Large intestine (tissue), 3 donors: ENCODE data around the gene DIP2C. TPM values are rescaled to one million over a fixed set of nuclear protein-coding genes. Genes with fewer than 3 reads are reported as not detected.
"Not testable (repeated sequence)": the region's sequence is repeated elsewhere in the genome, so short reads cannot be mapped to it uniquely, and the experiment has no call there.

Source experiments
- DNase-seq, 2 donors: peaks; one replicate each; pipeline versions ENCODE4 v3.0.0 to v3.0.0-alpha.2; 2013
- H3K27ac ChIP-seq: one replicate; pipeline ENCODE4 v1.5.1; 2013; ENCODE audit warnings: low read length
- H3K27me3 ChIP-seq: 2 replicates; pipeline ENCODE4 v1.6.1; 2013; ENCODE audit warnings: low read length; ENCODE audit not compliant: control insufficient read depth, insufficient read depth
- H3K36me3 ChIP-seq: 2 replicates; pipeline ENCODE4 v1.6.1; 2013; ENCODE audit warnings: low read length; ENCODE audit not compliant: control insufficient read depth, insufficient read depth
- H3K4me1 ChIP-seq: one replicate; pipeline ENCODE4 v1.6.1; 2013; ENCODE audit warnings: low read length; ENCODE audit not compliant: control insufficient read depth, insufficient read depth
- H3K4me3 ChIP-seq: one replicate; pipeline ENCODE4 v1.5.1; 2013; ENCODE audit warnings: low read length
- H3K9me3 ChIP-seq: one replicate; pipeline ENCODE4 v1.6.1; 2013; ENCODE audit warnings: mild to moderate bottlenecking, low read depth, low read length, moderate library complexity; ENCODE audit not compliant: control insufficient read depth
- WGBS: methylation state at CpG from one replicate; pipeline ENCODE4 v1.1.5; 2013; ENCODE audit warnings: low lambda C conversion rate; ENCODE audit not compliant: insufficient coverage; 5-methylcytosine and 5-hydroxymethylcytosine counted together
- polyA plus RNA-seq: library from polyadenylated mRNA; unstranded; fragments of 120-200 nt; gene quantifications from one replicate; pipeline ENCODE4 v1.2.1, GENCODE V29; 2013

Gene DIP2C
- polyA plus RNA-seq, 1 donor, result 16.5 TPM

GRCh38 chr10:687583-688311 lies 1.7 kb downstream of the DIP2C start:
- no CpG with 5 or more reads among the region's 21 CpGs for WGBS
- Histone ChIP-seq H3K9me3 (peaks cover 4% of the 10 kb centered on the region), H3K4me3 (peak overlapping the region; percentile 76), H3K27me3 (no peaks in the 10 kb centered on the region), H3K4me1 (peaks cover 11% of the 10 kb centered on the region), H3K36me3 (no peaks in the 10 kb centered on the region), H3K27ac (no peak overlapping the region)
- DNase-seq, result no peak

GRCh38 chr10:686155-686931 lies 3.1 kb downstream of the DIP2C start:
- WGBS, result no CpG with 5 or more reads among the region's 19 CpGs
- no peaks in the 10 kb centered on the region for H3K27me3 ChIP-seq
- no peak overlapping the region for H3K4me3 ChIP-seq
- peaks cover 3% of the 10 kb centered on the region for H3K36me3 ChIP-seq
- DNase-seq, result no peak
- H3K9me3 ChIP-seq, result peaks cover 4% of the 10 kb centered on the region
- H3K27ac ChIP-seq, result no peak overlapping the region
- peaks cover 11% of the 10 kb centered on the region for H3K4me1 ChIP-seq

GRCh38 chr10:685613-686012 lies 3.9 kb downstream of the DIP2C start:
- no peak overlapping the region for H3K27ac ChIP-seq
- no CpG with 5 or more reads among the region's 7 CpGs for WGBS

GRCh38 chr10:683448-684071 lies 5.9 kb downstream of the DIP2C start:
- H3K4me3 ChIP-seq, result no peak overlapping the region
- DNase-seq, result no peak
- H3K9me3 ChIP-seq, result peaks cover 4% of the 10 kb centered on the region
- no CpG with 5 or more reads among the region's 23 CpGs for WGBS
- H3K4me1 ChIP-seq, result peaks cover 5% of the 10 kb centered on the region
- peaks cover 3% of the 10 kb centered on the region for H3K36me3 ChIP-seq
- H3K27me3 ChIP-seq, result no peaks in the 10 kb centered on the region
- H3K27ac ChIP-seq, result no peak overlapping the region

More at GRCh38 chr10:685613-686012, 3.9 kb downstream of the DIP2C start:
- peaks cover 4% of the 10 kb centered on the region for H3K9me3 ChIP-seq
- peaks cover 3% of the 10 kb centered on the region for H3K36me3 ChIP-seq
- H3K27me3 ChIP-seq, result no peaks in the 10 kb centered on the region
- H3K4me3 ChIP-seq, result no peak overlapping the region
- H3K4me1 ChIP-seq, result peaks cover 11% of the 10 kb centered on the region
- DNase-seq, result no peak

GRCh38 chr10:682931-683447 lies 6.5 kb downstream of the DIP2C start:
- H3K4me1 ChIP-seq, result peaks cover 2% of the 10 kb centered on the region
- H3K36me3 ChIP-seq, result peaks cover 3% of the 10 kb centered on the region
- no peak overlapping the region for H3K27ac ChIP-seq
- no peaks in the 10 kb centered on the region for H3K27me3 ChIP-seq
- peaks cover 4% of the 10 kb centered on the region for H3K9me3 ChIP-seq
- WGBS, result no CpG with 5 or more reads among the region's 14 CpGs
- no peak for DNase-seq
- no peak overlapping the region for H3K4me3 ChIP-seq

- no peak for DNase-seq
- peaks cover 3% of the 10 kb centered on the region for H3K36me3 ChIP-seq
- no peak overlapping the region for H3K4me3 ChIP-seq
- H3K9me3 ChIP-seq, result peaks cover 4% of the 10 kb centered on the region
- H3K4me1 ChIP-seq, result no peaks in the 10 kb centered on the region
- H3K27ac ChIP-seq, result no peak overlapping the region
- H3K27me3 ChIP-seq, result no peaks in the 10 kb centered on the region
- WGBS, result no CpG with 5 or more reads among the region's 9 CpGs
Observed at GRCh38 chr10:681670-682318, 7.7 kb downstream of the DIP2C start.

- Histone ChIP-seq H3K4me3 (no peak overlapping the region), H3K36me3 (peaks cover 3% of the 10 kb centered on the region), H3K27ac (no peak overlapping the region), H3K9me3 (no peaks in the 10 kb centered on the region), H3K27me3 (no peaks in the 10 kb centered on the region), H3K4me1 (no peaks in the 10 kb centered on the region)
- WGBS, result no CpG with 5 or more reads among the region's 12 CpGs
- no peak for DNase-seq
Observed at GRCh38 chr10:680745-681144, 8.7 kb downstream of the DIP2C start.

- 75% methylated on average over 2 of the region's 11 CpGs for WGBS
Observed at GRCh38 chr10:680146-680545, 9.3 kb downstream of the DIP2C start.

GRCh38 chr10:679556-679955 lies 9.9 kb downstream of the DIP2C start:
- Histone ChIP-seq H3K4me1 (no peaks in the 10 kb centered on the region), H3K9me3 (peaks cover 2% of the 10 kb centered on the region), H3K27me3 (no peaks in the 10 kb centered on the region), H3K4me3 (no peak overlapping the region), H3K36me3 (peaks cover 3% of the 10 kb centered on the region), H3K27ac (no peak overlapping the region)
- no peak for DNase-seq
- 100% methylated on average over 1 of the region's 15 CpGs for WGBS

More at GRCh38 chr10:680146-680545, 9.3 kb downstream of the DIP2C start:
- Histone ChIP-seq H3K4me1 (no peaks in the 10 kb centered on the region), H3K27me3 (no peaks in the 10 kb centered on the region), H3K9me3 (no peaks in the 10 kb centered on the region), H3K27ac (no peak overlapping the region), H3K4me3 (no peak overlapping the region), H3K36me3 (peaks cover 3% of the 10 kb centered on the region)
- no peak for DNase-seq

GRCh38 chr10:678662-679005 lies 10.8 kb downstream of the DIP2C start:
- H3K27me3 ChIP-seq, H3K9me3 ChIP-seq, H3K4me3 ChIP-seq, DNase-seq, H3K36me3 ChIP-seq, H3K27ac ChIP-seq, H3K4me1 ChIP-seq: not testable (repeated sequence)
- WGBS, result no CpG with 5 or more reads among the region's 24 CpGs
